Lower lobe of right lung (tissue), 2 donors: Measurements from ENCODE around the gene LMF1. TPM values are rescaled to one million over a fixed set of nuclear protein-coding genes. Genes with fewer than 3 reads are reported as not detected.

Experiments
- ATAC-seq, 2 donors: fragments of 200-7000 bp; cut with Tn5 transposase; one replicate each; pipeline ENCODE4 v1.9.1; 2020 to 2022; ENCODE audit warnings: mild to moderate bottlenecking in 2 of 2, moderate library complexity in 2 of 2
- DNase-seq: peaks from one replicate; pipeline ENCODE4 v3.0.0-alpha.2; 2020
- H3K27ac ChIP-seq: fragments of 200-600 bp; one replicate; pipeline ENCODE4 v1.8.0; 2022
- H3K27me3 ChIP-seq: fragments of 200-600 bp; one replicate; pipeline ENCODE4 v1.8.0; 2022; ENCODE audit warnings: low read depth
- H3K36me3 ChIP-seq: fragments of 200-600 bp; one replicate; pipeline ENCODE4 v1.8.0; 2022; ENCODE audit warnings: mild to moderate bottlenecking
- H3K4me1 ChIP-seq: fragments of 200-600 bp; one replicate; pipeline ENCODE4 v1.8.0; 2022
- H3K4me3 ChIP-seq: fragments of 200-600 bp; one replicate; pipeline ENCODE4 v1.8.0; 2022; ENCODE audit warnings: mild to moderate bottlenecking
- H3K9me3 ChIP-seq: fragments of 200-600 bp; one replicate; pipeline ENCODE4 v1.8.0; 2022
- CTCF ChIP-seq: fragments of 200-600 bp; IDR thresholded peaks from one replicate; pipeline ENCODE4 v1.8.0; 2022; ENCODE audit warnings: antibody characterized with exemption, mild to moderate bottlenecking
- intact Hi-C: fragments of 100-400 bp; cut with DNase I; formaldehyde crosslinking; loops from one replicate; pipeline ENCODE4 v1.11.0; 2022
- total RNA-seq: library from RNA; stranded (reverse); fragmentation: NEBNext Ultra II Directional; extraction: Animal tissue kit (Norgen Biotek cat#: 25700); gene quantifications from one replicate; pipeline ENCODE4 v1.2.1, GENCODE V29; 2021
- donor health status: DM: no; HTN: yes; CAD: no; lungs with severe emphysema.

LMF1 gene
- total RNA-seq, 1 donor from 2014 or later = 23.8 TPM

GRCh38 chr16:1014221-1014620, 43.4 kb upstream of the LMF1 start:
- H3K36me3 ChIP-seq = no peaks in the 10 kb centered on the region
- peaks cover 21% of the 10 kb centered on the region for H3K27me3 ChIP-seq
- intact Hi-C loops = no loop called here
- H3K27ac ChIP-seq = no peak overlapping the region
- no peak for TF ChIP-seq CTCF
- no peak for DNase-seq
- no peaks in the 10 kb centered on the region for H3K9me3 ChIP-seq
- no peak for ATAC-seq
- no peaks in the 10 kb centered on the region for H3K4me1 ChIP-seq
- H3K4me3 ChIP-seq = no peak overlapping the region

- Histone ChIP-seq H3K4me3 (no peak overlapping the region), H3K27ac (no peak overlapping the region), H3K9me3 (no peaks in the 10 kb centered on the region), H3K4me1 (no peaks in the 10 kb centered on the region), H3K36me3 (no peaks in the 10 kb centered on the region), H3K27me3 (peaks cover 19% of the 10 kb centered on the region)
- no peak for TF ChIP-seq CTCF
- intact Hi-C loops = no loop called here
- no peak for ATAC-seq
- no peak for DNase-seq
Measured at GRCh38 chr16:1013593-1013900, 42.8 kb upstream of the LMF1 start.

GRCh38 chr16:1012722-1013592, 42.2 kb upstream of the LMF1 start:
- DNase-seq (no peak), ATAC-seq (no peak)
- Histone ChIP-seq H3K27ac (no peak overlapping the region), H3K9me3 (no peaks in the 10 kb centered on the region), H3K4me3 (no peak overlapping the region), H3K4me1 (no peaks in the 10 kb centered on the region), H3K36me3 (no peaks in the 10 kb centered on the region), H3K27me3 (peaks cover 19% of the 10 kb centered on the region)
- intact Hi-C loops = no loop called here
- no peak for TF ChIP-seq CTCF

GRCh38 chr16:1012135-1012534, 41.4 kb upstream of the LMF1 start:
- Histone ChIP-seq H3K27me3 (peaks cover 19% of the 10 kb centered on the region), H3K4me3 (no peak overlapping the region), H3K9me3 (no peaks in the 10 kb centered on the region), H3K36me3 (no peaks in the 10 kb centered on the region), H3K4me1 (no peaks in the 10 kb centered on the region), H3K27ac (no peak overlapping the region)
- no peak for ATAC-seq
- TF ChIP-seq CTCF = no peak
- intact Hi-C loops = no loop called here
- DNase-seq = no peak

GRCh38 chr16:1011316-1012082, 40.7 kb upstream of the LMF1 start:
- H3K27me3 ChIP-seq = peaks cover 19% of the 10 kb centered on the region
- ATAC-seq = no peak

More at GRCh38 chr16:1011316-1012082, 40.7 kb upstream of the LMF1 start:
- no peaks in the 10 kb centered on the region for H3K9me3 ChIP-seq
- H3K27ac ChIP-seq = no peak overlapping the region
- no peak for TF ChIP-seq CTCF
- no peak overlapping the region for H3K4me3 ChIP-seq
- intact Hi-C loops = no loop called here
- H3K4me1 ChIP-seq = no peaks in the 10 kb centered on the region
- H3K36me3 ChIP-seq = no peaks in the 10 kb centered on the region
- DNase-seq = no peak
